GM10266 (cell line): ENCODE results near the gene ZNF503.

Experiments used
- DNase-seq: peaks from one replicate; pipeline ENCODE4 v3.0.0; 2012; ENCODE audit errors: extremely low spot score
- TF ChIP-seq, protein P1 (sequence below): IDR thresholded peaks from 2 replicates; pipeline ENCODE4 v1.5.1; 2012; ENCODE audit warnings: mild to moderate bottlenecking, low read depth; ENCODE audit not compliant: control insufficient read depth, insufficient read depth; ENCODE audit errors: missing control alignments

The ZNF503 gene

DNA sequence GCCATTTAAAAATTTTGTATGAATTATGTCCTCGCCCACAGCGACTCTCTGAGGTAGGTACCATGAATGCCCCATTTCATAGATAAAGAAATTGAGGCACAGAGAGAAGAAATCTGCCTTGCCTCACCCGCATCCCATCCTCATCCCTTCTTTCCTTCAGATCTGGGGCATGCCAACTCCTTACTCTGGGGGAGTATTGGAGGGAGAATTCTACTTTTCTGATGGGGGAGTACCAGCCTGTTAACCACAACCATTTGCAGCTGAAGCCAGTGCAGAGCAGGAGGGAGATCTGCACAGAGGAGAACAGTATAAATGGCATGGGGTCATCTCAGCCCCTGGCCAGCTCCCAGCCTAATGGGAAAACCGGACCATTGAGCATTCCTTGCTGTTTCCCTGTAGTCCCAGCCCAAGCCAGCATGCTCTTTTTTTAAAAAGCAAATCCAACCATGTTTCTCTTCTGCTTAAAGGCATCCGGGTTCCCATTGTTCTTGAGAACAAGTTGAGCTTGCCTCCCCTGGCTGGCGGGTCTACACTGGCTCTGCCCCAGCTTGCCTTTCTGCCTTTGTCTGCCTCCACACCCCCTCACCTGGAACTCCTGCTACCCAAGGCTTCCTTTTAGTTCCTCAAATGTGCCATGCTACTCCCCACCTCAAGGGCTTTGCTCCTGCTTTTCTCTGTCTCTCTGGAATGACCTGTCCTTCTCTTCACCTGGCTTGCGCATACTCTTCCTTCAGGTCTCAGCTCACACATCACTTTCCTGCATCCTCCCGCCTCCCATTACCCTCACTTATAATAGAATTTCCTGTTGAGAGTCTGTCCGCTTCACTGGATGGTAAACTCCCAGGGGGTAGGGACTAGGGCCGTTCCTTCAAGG, 8.8 kb upstream of the ZNF503 start:
- no peak for DNase-seq
- TF ChIP-seq, protein P1, sequence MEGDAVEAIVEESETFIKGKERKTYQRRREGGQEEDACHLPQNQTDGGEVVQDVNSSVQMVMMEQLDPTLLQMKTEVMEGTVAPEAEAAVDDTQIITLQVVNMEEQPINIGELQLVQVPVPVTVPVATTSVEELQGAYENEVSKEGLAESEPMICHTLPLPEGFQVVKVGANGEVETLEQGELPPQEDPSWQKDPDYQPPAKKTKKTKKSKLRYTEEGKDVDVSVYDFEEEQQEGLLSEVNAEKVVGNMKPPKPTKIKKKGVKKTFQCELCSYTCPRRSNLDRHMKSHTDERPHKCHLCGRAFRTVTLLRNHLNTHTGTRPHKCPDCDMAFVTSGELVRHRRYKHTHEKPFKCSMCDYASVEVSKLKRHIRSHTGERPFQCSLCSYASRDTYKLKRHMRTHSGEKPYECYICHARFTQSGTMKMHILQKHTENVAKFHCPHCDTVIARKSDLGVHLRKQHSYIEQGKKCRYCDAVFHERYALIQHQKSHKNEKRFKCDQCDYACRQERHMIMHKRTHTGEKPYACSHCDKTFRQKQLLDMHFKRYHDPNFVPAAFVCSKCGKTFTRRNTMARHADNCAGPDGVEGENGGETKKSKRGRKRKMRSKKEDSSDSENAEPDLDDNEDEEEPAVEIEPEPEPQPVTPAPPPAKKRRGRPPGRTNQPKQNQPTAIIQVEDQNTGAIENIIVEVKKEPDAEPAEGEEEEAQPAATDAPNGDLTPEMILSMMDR, result no peak

DNA sequence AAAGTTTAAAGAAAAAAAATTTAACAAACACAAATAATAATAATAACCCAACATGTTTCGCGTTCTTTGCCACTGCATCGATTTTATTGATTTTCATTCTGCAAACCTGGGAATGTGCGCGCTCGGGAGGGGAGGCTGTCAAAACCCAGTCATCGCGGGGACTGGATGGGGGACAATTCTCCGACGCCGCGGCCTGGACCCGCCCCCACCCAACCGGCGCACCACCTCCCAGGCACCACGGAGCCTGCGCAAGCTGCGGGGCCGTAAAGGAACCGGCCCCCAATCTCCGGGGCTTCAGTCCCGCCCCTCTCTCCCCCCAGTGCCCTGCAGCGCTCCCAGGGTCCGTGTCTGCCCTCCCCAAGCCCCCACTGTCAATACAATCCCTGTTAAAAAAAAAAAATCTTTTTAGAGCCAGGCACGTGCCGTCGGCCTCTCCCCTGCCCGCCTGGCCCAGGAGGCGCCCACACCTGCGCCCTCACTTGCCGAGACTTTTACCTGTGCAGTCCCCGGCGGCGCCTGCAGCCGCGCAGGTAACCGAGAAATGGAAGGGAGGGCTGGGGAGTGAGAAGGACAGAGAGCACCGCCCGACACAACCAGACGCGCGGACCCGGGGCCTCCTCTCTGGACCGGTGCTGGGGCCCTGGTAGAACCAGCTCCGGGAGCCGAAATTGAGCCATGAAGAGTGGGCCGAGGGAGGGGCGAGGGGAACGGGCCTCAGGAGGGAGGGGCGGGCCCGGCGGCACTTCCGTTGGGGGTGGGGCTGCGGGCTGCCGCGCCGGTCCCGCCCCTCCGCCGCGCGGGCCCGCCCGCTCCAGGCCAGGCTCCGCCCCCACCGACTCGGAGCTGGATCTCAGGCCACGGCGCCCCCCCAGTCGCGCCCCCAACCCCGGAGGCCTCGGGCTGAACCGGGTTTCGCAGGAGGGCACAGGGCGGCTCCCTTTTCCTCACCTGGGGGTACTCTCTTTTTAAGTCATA, 7.6 kb upstream of the ZNF503 start:
- peak; percentile 48 for DNase-seq
- TF ChIP-seq, protein P1, result no peak

DNA sequence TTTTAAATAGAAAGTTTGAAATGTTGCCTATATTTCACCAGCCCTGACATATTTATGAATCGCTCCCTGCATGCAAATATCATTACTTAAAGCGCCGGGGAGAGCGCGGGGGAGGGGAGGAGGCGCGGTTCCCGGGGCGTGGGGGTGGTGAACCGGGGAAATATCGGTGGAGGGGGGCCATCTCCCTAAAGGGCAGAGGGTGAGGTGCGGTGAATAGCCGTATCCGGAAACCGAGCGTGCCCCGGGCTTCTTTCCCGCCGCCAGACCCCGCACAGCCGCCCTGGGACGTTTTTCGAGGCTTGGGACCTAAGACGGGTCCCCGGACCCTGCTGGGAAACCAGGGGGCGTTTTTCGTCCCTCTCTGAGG, 6.9 kb upstream of the ZNF503 start:
- no peak for DNase-seq
- TF ChIP-seq, protein P1, result no peak

DNA sequence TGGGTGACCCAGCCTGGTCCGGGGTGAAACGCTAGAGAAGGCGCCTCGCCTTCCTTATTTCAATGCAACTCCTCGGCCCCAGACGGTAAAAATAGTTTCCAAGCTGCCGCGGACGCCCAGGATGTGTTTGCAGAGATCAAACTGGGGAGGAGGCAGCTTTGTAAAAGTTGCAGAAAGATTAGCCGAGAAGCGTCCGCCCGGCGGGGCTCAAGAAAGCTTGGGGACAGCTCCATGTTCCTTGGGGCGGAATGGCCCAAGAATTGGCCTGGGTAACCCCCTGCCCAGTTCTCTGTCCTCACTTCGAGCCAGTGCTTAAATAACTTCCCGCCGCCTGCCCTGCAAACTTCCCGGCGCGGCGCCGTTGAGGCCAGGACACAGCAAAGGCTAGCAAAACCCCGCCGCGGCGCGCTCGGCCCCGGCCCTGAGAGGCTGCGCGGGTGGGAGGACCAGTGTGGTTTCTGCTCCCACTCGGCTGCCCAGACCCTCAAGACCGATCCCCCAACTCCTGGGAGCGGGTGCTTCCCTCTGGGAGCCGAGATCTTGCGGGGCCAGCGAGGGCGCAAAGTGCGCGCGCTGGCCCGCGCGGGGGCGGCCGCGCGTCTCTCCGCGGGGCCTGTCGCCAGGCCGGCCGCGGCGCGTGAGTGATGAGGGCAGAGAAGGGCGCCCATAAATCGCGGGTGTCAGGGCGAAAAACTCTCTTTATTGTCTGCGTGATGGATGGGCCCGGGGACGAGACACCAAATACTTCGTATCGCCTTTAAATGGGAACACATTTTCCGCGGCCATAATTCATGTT, 6.3 kb upstream of the ZNF503 start:
- no peak for DNase-seq
- TF ChIP-seq, protein P1, result no peak

DNA sequence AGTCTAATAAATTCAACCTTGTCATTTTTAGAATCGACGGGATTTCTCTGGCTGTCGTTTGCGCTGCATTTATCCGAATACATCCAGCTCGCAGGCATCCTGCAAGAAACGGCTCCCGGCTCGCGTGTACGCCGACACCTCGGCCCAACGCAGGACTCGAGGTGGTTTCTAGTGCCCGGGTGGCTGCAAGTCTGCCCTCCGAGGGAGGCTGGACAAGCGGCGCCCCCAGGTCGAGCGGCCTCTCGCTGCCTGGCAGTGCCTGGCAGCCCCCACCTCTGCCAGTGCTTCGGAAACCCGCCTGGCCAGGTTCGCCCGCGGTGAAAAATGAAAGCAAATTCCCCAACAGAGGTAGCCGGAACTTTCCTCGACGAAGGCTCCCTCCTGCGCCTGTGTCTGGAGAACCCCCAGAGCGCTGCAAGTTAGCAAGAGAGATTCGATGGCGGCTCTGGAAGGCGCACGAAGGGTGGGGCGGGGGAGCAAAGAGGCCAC, 5.7 kb upstream of the ZNF503 start:
- no peak for DNase-seq
- TF ChIP-seq, protein P1, result no peak

DNA sequence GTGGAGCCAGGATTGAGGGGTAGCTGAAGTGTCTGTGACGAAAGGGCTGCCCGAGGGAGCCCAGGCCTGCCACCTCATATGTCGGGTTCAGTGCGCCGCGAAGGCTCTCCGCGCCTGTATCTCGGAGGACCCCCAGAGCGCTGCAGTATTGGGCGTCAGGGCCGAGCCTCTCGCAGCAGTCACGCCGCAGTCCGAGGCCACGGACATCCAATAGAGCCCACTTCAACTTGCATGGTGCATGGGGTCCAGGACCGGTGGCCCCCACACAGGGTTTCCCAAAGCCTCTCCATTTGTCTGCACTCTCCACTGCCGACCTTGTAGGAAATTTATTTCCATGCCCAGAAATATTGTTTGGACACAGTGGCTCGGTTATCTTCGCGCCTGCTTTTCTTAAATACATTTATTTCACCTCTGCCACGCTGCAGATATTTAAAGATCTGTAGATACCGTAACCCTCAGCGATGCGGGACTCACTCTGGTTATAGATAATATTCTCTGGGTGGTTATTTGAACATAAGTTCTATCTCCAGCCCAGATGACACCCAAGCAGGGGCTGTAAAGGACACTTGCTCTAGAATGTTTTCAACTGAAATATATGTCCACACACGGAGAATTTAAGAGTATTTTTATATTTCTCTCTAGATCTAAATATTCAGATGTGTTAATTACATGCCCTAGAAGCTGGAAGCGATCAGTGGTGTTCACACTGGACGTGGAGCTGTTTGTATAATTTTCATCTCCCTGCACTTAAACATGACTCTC, 5.1 kb upstream of the ZNF503 start:
- TF ChIP-seq, protein P1, result no peak
- no peak for DNase-seq
